ENCODE measurements around the gene CADM4.

DNA sequence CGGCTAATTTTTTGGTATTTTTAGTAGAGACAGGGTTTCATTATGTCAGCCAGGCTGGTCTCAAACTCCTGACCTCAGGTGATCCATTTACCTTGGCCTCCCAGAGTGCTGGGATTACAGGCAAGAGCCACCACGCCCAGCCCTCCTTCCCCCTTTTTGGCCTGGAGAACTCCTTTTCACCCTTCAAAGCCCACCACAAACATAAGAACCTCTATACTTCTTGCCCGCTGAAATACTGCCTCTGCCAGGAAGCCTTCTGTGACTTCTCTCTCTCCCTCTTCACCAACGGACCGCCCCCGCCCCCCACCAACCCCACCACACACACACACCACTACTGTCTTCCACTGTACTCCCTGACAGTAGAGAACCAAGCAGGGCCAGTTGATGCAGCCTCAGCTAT, 22.7 kb downstream of the CADM4 start:
- no peak for TF ChIP-seq CTCF (IDR thresholded peaks at IDR 0.05 in 4 of 5, conservative IDR thresholded peaks at IDR 0.05 in 1 of 5)
- no peak for TF ChIP-seq POLR2A (IDR thresholded peaks at IDR 0.05)

All from gastrocnemius medialis (tissue), 4 donors.